ENCODE results near the gene OSBPL2. TPM values are rescaled to one million over a fixed set of nuclear protein-coding genes. Genes with fewer than 3 reads are reported as not detected.

Gene OSBPL2
- polyA plus RNA-seq, 4 donors: 30.2 to 38.4 (median 34.5) TPM

GRCh38 chr20:62293946-62294345 is 55.6 kb downstream of the OSBPL2 start:
- no peak for DNase-seq (ENCODE audit: low read depth in 4 of 4, low spot score in 3 of 4)

GRCh38 chr20:62294516-62294915 is 56.2 kb downstream of the OSBPL2 start:
- DNase-seq (ENCODE audit: low read depth in 4 of 4, low spot score in 3 of 4): no peak

GRCh38 chr20:62296724-62297448 is 58.6 kb downstream of the OSBPL2 start:
- DNase-seq (ENCODE audit: low read depth in 4 of 4, low spot score in 3 of 4): no peak

- DNase-seq (ENCODE audit: low read depth in 4 of 4, low spot score in 3 of 4): no peak
Observed at GRCh38 chr20:62297449-62298227, 59.3 kb downstream of the OSBPL2 start.

- DNase-seq (ENCODE audit: low read depth in 4 of 4, low spot score in 3 of 4): no peak
Observed at GRCh38 chr20:62298577-62299249, 60.4 kb downstream of the OSBPL2 start.

- DNase-seq (ENCODE audit: low read depth in 4 of 4, low spot score in 3 of 4): no peak
Observed at GRCh38 chr20:62299666-62300236, 61.4 kb downstream of the OSBPL2 start.

GRCh38 chr20:62300319-62300718 is 62.0 kb downstream of the OSBPL2 start:
- DNase-seq (ENCODE audit: low read depth in 4 of 4, low spot score in 3 of 4): no peak

- no peak for DNase-seq (ENCODE audit: low read depth in 4 of 4, low spot score in 3 of 4)
Observed at GRCh38 chr20:62301111-62301668, 62.9 kb downstream of the OSBPL2 start.

- peak; percentile 71 to 80 (median 75) for DNase-seq (ENCODE audit: low read depth in 4 of 4, low spot score in 3 of 4)
Observed at GRCh38 chr20:62301773-62302340, 63.5 kb downstream of the OSBPL2 start.

- DNase-seq (ENCODE audit: low read depth in 4 of 4, low spot score in 3 of 4): peak; percentile 92 to 94 (median 94)
Observed at GRCh38 chr20:62302341-62303061, 64.2 kb downstream of the OSBPL2 start, which contains the start of gene ADRM1. ADRM1 (plus strand) TSS chr20:62302997; CDS start chr20:62303569, 572 bp downstream.

- no peak for DNase-seq (ENCODE audit: low read depth in 4 of 4, low spot score in 3 of 4)
Observed at GRCh38 chr20:62303062-62303339, 64.7 kb downstream of the OSBPL2 start.

- DNase-seq (ENCODE audit: low read depth in 4 of 4, low spot score in 3 of 4): no peak
Observed at GRCh38 chr20:62303340-62304226, 65.3 kb downstream of the OSBPL2 start.

GRCh38 chr20:62304331-62305148 is 66.2 kb downstream of the OSBPL2 start:
- DNase-seq (ENCODE audit: low read depth in 4 of 4, low spot score in 3 of 4): no peak

GRCh38 chr20:62305149-62305764 is 66.9 kb downstream of the OSBPL2 start:
- no peak for DNase-seq (ENCODE audit: low read depth in 4 of 4, low spot score in 3 of 4)

GRCh38 chr20:62305765-62306413 is 67.6 kb downstream of the OSBPL2 start:
- DNase-seq (ENCODE audit: low read depth in 4 of 4, low spot score in 3 of 4): no peak

- DNase-seq (ENCODE audit: low read depth in 4 of 4, low spot score in 3 of 4): no peak
Observed at GRCh38 chr20:62306414-62307187, 68.3 kb downstream of the OSBPL2 start.

Measured in right renal pelvis (tissue), 4 donors.